NCI-H82 treated with DMSO at 0.1 percent for 48 hours (cell line): ENCODE measurements around the gene CIBAR2.
A peak's percentile ranks its signal among the peaks of the same experiment; 100 is the strongest.
"Not testable (repeated sequence)": the region's sequence is repeated elsewhere in the genome, so short reads cannot be mapped to it uniquely, and the experiment has no call there.

Experiments used
- DNase-seq: peaks from one replicate; lab custom pipeline; 2025; ENCODE audit not compliant: unreplicated experiment; lab: John Stamatoyannopoulos, UW

CIBAR2 gene

GRCh38 chr16:85128079-85128837 lies 16.0 kb upstream of the CIBAR2 start:
- DNase-seq, result no peak

- no peak for DNase-seq
Measured at GRCh38 chr16:85127379-85127723, 15.1 kb upstream of the CIBAR2 start.

- DNase-seq, result no peak
Measured at GRCh38 chr16:85126705-85127378, 14.6 kb upstream of the CIBAR2 start.

GRCh38 chr16:85126394-85126704 lies 14.1 kb upstream of the CIBAR2 start:
- no peak for DNase-seq

- no peak for DNase-seq
Measured at GRCh38 chr16:85125570-85126393, 13.5 kb upstream of the CIBAR2 start.

GRCh38 chr16:85124636-85125346 lies 12.5 kb upstream of the CIBAR2 start:
- DNase-seq, result no peak

GRCh38 chr16:85123891-85124635 lies 11.8 kb upstream of the CIBAR2 start:
- no peak for DNase-seq

GRCh38 chr16:85123441-85123840 lies 11.2 kb upstream of the CIBAR2 start:
- not testable (repeated sequence) for DNase-seq

GRCh38 chr16:85120006-85120340 lies 7.7 kb upstream of the CIBAR2 start:
- DNase-seq, result no peak

- DNase-seq, result no peak
Measured at GRCh38 chr16:85117418-85117817, 5.1 kb upstream of the CIBAR2 start.

- DNase-seq, result peak; percentile 56
Measured at GRCh38 chr16:85114909-85115567, 2.8 kb upstream of the CIBAR2 start.

- DNase-seq, result no peak
Measured at GRCh38 chr16:85113913-85114312, 1.6 kb upstream of the CIBAR2 start.

- no peak for DNase-seq
Measured at GRCh38 chr16:85113168-85113733, 979 bp upstream of the CIBAR2 start.

- no peak for DNase-seq
Measured at GRCh38 chr16:85111184-85111583, 1.1 kb downstream of the CIBAR2 start.

GRCh38 chr16:85110105-85110504 lies 2.2 kb downstream of the CIBAR2 start:
- no peak for DNase-seq

- DNase-seq, result no peak
Measured at GRCh38 chr16:85107532-85107931, 4.7 kb downstream of the CIBAR2 start.

GRCh38 chr16:85107083-85107482 lies 5.2 kb downstream of the CIBAR2 start:
- DNase-seq, result no peak

- no peak for DNase-seq
Measured at GRCh38 chr16:85105475-85105874, 6.8 kb downstream of the CIBAR2 start.

GRCh38 chr16:85104821-85105391 lies 7.4 kb downstream of the CIBAR2 start:
- DNase-seq, result no peak

GRCh38 chr16:85104147-85104546 lies 8.1 kb downstream of the CIBAR2 start:
- peak; percentile 14 for DNase-seq
